Kidney epithelial cell (primary cell): ENCODE results near the gene STIMATE. TPM values are rescaled to one million over a fixed set of nuclear protein-coding genes. Genes with fewer than 3 reads are reported as not detected.

Experiments
- DNase-seq: peaks from one replicate; pipeline ENCODE4 v3.0.0-alpha.2; 2010; ENCODE audit warnings: low read depth
- H3K27me3 ChIP-seq: 2 replicates; pipeline ENCODE4 v1.6.0; 2011; ENCODE audit warnings: low read length; ENCODE audit not compliant: control insufficient read depth, insufficient read depth
- H3K36me3 ChIP-seq: 2 replicates; pipeline ENCODE4 v1.5.1; 2011; ENCODE audit warnings: low read length; ENCODE audit not compliant: control insufficient read depth, insufficient read depth
- H3K4me3 ChIP-seq: 2 replicates; pipeline ENCODE4 v1.5.1; 2011; ENCODE audit warnings: low read depth, mild to moderate bottlenecking, control low read depth, low read length
- CTCF ChIP-seq: IDR thresholded peaks from 2 replicates; pipeline ENCODE4 v1.5.1; 2011; ENCODE audit warnings: mild to moderate bottlenecking, moderate library complexity, low read length, control low read depth, inconsistent platforms; ENCODE audit not compliant: insufficient read depth, poor library complexity, severe bottlenecking
- total RNA-seq: library from RNA; depleted of rRNA; stranded (reverse); fragments of >200 nt; gene quantifications from 2 replicates; pipeline ENCODE4 v1.2.3, GENCODE V29; 2015

Gene STIMATE
- total RNA-seq, 1 donor from 2014 or later: 15.2 TPM

GRCh38 chr3:52829482-52829881 is 67.9 kb downstream of the STIMATE start:
- DNase-seq: no peak
- no peak overlapping the region for H3K4me3 ChIP-seq
- no peaks in the 10 kb centered on the region for H3K27me3 ChIP-seq
- no peak for TF ChIP-seq CTCF
- H3K36me3 ChIP-seq: no peaks in the 10 kb centered on the region

GRCh38 chr3:52827866-52828376 is 69.4 kb downstream of the STIMATE start:
- peak; percentile 47 for DNase-seq
- TF ChIP-seq CTCF: peak; percentile 43
- no peak overlapping the region for H3K4me3 ChIP-seq

DNA sequence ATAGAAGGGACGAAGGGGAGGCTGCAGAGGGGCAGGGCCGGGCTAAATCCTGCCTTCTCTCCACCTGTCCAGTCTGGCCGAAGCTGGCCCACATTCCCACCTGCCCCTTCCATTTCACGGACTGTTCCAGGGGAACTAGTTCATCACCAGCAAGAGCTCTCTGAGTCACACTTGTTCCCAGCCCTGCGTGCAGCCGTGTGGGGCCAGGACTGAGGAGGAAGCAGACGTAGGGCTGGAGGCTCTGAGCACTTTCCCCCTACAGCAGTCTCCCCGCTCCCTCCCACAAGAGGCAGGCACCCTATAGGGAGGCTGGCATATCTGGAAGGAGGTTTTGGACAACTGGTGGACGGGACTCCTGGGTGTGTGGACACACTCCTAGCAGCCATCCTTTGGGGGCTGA is 69.9 kb downstream of the STIMATE start:
- no peaks in the 10 kb centered on the region for H3K27me3 ChIP-seq
- no peak for TF ChIP-seq CTCF
- peak; percentile 43 for DNase-seq
- H3K4me3 ChIP-seq: no peak overlapping the region
- no peaks in the 10 kb centered on the region for H3K36me3 ChIP-seq

More at GRCh38 chr3:52827866-52828376, 69.4 kb downstream of the STIMATE start:
- no peaks in the 10 kb centered on the region for H3K27me3 ChIP-seq
- H3K36me3 ChIP-seq: no peaks in the 10 kb centered on the region

DNA sequence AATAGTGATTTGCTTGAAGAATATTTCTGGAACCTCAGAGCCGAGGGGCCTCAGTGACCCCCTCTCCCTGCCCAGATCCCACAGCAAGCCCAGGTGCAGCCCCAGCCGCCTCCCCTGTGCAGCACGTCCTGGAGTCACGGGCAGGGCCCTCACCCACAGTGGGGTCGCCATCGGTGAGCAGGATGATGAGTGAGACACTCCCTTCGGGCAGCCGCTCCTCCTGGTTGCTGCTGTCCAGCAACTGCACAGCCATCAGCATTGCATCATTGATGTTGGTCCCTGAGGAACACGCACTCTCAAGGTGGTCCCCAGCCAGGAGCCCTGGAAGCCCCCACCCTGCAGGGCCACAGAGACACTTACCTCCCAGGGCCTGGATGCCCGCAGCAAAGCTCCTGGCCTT is 73.3 kb downstream of the STIMATE start:
- Histone ChIP-seq H3K27me3 (no peaks in the 10 kb centered on the region), H3K36me3 (no peaks in the 10 kb centered on the region), H3K4me3 (no peak overlapping the region)
- TF ChIP-seq CTCF: no peak
- no peak for DNase-seq

DNA sequence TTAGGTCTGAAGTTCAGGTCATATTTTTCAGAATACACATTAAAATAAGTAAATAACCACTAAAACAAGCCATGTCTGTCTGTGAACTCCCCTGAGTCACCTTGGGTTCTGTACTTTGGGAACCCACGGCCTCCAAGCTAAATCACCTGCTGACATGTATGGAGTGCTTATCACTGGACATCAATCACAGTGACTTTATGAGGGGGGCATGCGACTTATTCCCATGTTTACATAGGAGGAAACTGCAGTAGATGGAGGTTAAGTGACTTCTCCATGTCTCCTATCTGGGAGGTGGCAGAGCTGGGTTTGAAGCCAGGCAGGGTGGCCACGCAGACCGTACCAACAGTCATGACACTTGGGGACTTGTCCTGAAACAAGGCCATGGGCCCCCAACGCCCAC is 75.0 kb downstream of the STIMATE start:
- TF ChIP-seq CTCF: no peak
- H3K4me3 ChIP-seq: no peak overlapping the region

GRCh38 chr3:52820736-52821135 is 76.6 kb downstream of the STIMATE start:
- no peak overlapping the region for H3K4me3 ChIP-seq
- H3K36me3 ChIP-seq: no peaks in the 10 kb centered on the region
- no peak for DNase-seq
- peak; percentile 70 for TF ChIP-seq CTCF
- no peaks in the 10 kb centered on the region for H3K27me3 ChIP-seq

More for the DNA sequence above, 75.0 kb downstream of the STIMATE start:
- Histone ChIP-seq H3K27me3 (no peaks in the 10 kb centered on the region), H3K36me3 (no peaks in the 10 kb centered on the region)
- no peak for DNase-seq
